Endometrial microvascular endothelial cells (primary cell): ENCODE data around the gene PLEKHS1. TPM values are rescaled to one million over a fixed set of nuclear protein-coding genes. Genes with fewer than 3 reads are reported as not detected.

Experiments used
- in situ Hi-C: cut with HindIII; loops from 2 replicates; pipeline ENCODE4 v1.10.0; 2017; ENCODE audit warnings: low sequenced_read_pairs, low pct_unique_long_range_greater_than_20kb; ENCODE audit errors: inconsistent ontology term
- total RNA-seq: library from RNA; depleted of rRNA; stranded (reverse); fragments of >200 nt; gene quantifications from one replicate; pipeline ENCODE4 v1.2.3, GENCODE V29; 2015; ENCODE audit errors: inconsistent ontology term

Gene PLEKHS1
- not detected for total RNA-seq

GRCh38 chr10:113751181-113751732 is at the start of gene PLEKHS1:
PLEKHS1 (plus strand) TSS chr10:113751682; CDS start chr10:113755278, 3,596 bp downstream.
- in situ Hi-C loops, result no loop called here

GRCh38 chr10:113704637-113705343 is 46.7 kb upstream of the PLEKHS1 start:
- in situ Hi-C loops, result no loop called here

DNA sequence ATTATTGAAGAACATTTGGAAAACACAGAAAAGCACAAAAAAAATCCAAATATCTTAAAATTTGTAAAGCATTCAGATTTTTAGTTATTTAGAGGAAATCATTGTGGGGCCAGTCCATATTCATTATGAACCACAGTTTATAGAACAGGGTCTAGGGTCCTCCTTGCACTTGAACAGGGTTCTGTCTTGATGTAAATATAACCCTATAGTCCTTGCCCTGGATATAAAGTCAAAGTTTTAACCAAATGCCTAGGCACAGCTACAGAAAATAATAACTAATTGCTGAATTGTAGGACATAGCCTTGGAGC is 46.2 kb upstream of the PLEKHS1 start:
- in situ Hi-C loops, result no loop called here

GRCh38 chr10:113706623-113707022 is 44.9 kb upstream of the PLEKHS1 start:
- in situ Hi-C loops, result no loop called here

GRCh38 chr10:113708640-113709039 is 42.8 kb upstream of the PLEKHS1 start:
- in situ Hi-C loops, result no loop called here

GRCh38 chr10:113709221-113709838 is 42.2 kb upstream of the PLEKHS1 start:
- in situ Hi-C loops, result no loop called here

- in situ Hi-C loops, result no loop called here
Measured at GRCh38 chr10:113711142-113711541, 40.3 kb upstream of the PLEKHS1 start.

GRCh38 chr10:113712024-113712423 is 39.5 kb upstream of the PLEKHS1 start:
- in situ Hi-C loops, result no loop called here

DNA sequence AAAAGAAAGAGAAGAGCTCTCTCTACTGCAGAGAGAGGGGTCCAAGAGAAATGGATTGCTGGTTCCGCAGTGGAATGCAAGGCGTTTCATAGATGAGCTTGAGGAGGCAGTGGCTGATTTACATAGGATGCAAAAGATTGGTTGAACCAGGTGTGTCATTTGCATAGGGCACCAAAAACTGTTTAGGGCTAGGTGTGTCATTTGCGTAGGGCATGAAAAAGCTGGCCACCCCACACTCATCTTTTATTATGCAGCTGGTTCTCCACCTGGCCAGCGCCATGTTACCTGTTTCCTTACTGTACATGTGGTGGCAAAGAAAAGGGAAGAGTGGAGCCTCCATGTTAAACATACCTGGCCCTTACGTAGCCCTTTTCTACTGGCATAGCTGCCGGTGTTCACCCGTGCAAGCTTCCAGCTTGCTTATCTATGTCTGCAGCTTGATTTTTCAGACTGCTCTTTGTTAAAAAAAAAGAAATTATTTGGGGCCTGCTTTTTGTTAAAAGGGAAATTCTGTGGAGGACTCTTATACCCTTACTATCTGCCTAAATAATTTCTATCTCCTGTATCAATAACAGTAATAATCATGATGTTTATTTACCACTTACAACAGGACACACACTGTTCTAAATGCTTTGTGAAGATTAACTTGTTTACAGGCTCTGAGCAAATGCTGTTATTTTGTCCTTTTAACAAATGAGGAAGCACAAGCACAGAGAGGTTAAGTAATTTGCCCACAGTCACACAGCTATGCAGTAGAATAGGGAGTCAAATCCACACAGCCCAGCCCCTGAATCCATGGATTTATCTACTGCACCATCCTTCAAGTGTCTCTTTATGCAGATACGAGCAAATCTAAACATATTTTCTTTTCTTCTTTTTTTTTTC is 38.5 kb upstream of the PLEKHS1 start:
- in situ Hi-C loops, result no loop called here

DNA sequence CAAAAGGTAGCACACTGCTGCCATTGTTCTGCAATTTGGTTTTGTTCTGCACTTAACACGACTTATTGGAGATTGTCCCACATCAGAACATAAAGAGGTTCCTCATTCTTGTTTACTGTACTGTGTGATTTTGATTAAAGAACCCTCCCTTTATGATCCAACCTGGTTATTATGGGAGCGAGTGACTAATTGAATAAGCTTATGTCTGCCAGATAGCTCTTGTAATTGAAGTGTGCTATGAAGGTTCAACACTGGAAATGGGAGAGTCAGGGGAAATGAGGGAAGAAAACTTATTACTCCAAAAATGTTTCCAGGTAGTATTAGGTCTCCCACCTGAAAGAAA is 37.9 kb upstream of the PLEKHS1 start:
- in situ Hi-C loops, result no loop called here

GRCh38 chr10:113716109-113716910 is 35.2 kb upstream of the PLEKHS1 start:
- in situ Hi-C loops, result no loop called here

GRCh38 chr10:113718969-113719822 is 32.3 kb upstream of the PLEKHS1 start:
- in situ Hi-C loops, result no loop called here

DNA sequence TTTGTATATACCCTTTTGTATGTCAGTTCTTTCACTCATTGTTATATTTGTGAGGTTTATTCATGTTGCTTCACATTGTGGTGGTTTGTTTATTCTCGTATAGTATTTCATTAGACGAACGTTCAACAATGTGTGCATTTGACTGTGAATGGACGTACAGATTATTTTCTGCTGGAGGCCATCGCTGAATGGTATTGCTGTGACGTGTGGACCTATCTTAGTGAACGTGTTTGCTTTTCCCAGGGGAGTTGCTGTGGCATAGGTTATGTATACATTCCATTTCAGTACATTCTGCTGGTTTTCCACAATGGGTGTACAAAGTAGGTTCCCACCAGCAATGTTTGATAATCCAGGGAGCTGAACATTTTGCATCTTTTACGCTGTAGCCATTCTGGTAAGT is 31.1 kb upstream of the PLEKHS1 start:
- in situ Hi-C loops, result no loop called here

- in situ Hi-C loops, result no loop called here
Measured at GRCh38 chr10:113732160-113732881, 19.2 kb upstream of the PLEKHS1 start.

DNA sequence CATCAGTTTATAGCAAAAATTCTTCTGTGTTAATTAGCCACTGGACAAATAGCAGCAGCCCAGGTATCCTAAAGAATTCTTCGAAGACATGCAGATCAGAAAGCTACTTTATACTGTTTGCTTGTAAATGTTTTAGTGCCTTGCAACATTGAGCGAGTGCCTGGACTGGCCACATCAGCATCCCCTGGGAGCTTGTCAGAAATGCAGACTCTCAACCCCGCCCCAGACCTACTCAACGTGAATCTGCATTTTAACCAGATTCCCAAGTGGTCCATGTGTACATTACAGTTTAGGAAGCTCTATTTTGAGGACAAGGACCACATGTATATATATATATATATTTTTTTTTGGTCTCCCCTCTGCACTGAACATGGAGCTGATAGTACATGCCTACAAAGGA is 18.5 kb upstream of the PLEKHS1 start:
- in situ Hi-C loops, result no loop called here

- in situ Hi-C loops, result no loop called here
Measured at GRCh38 chr10:113733635-113734034, 17.8 kb upstream of the PLEKHS1 start.

GRCh38 chr10:113735913-113736312 is 15.6 kb upstream of the PLEKHS1 start:
- in situ Hi-C loops, result no loop called here
